ENCODE measurements around the gene SDR42E2. TPM values are rescaled to one million over a fixed set of nuclear protein-coding genes. Genes with fewer than 3 reads are reported as not detected.

Gene SDR42E2
- total and polyA plus RNA-seq, 2 of the 4 experiments (the other 2 are of a cell fraction): not detected

- no peak overlapping the region for H3K9ac ChIP-seq (ENCODE audit: low read depth, low read length)
- no peak for DNase-seq
- no peak overlapping the region for H3K56ac ChIP-seq (ENCODE audit: extremely low read depth, insufficient read depth, low read length)
- no peak for ATAC-seq (ENCODE audit: low read depth)
- H3K14ac ChIP-seq (replicated peaks; ENCODE audit: low read depth, low read length): no peak overlapping the region
- in situ Hi-C loops (cut with MboI; ENCODE audit: low sequenced_read_pairs): loop anchor here (5.0 kb wide), 3 partner anchors 35 to 185 kb away; partner anchors contain the start of gene VWA3A
- H4K8ac ChIP-seq (ENCODE audit: low read depth in 2 of 2, low read length in 2 of 2): no peak overlapping the region
- no peak overlapping the region for H2BK5ac ChIP-seq (ENCODE audit: low read depth, low read length, poor library complexity, severe bottlenecking)
- POLR2A ChIA-PET (ENCODE audit: unreplicated experiment): no interaction called here
- H4K91ac ChIP-seq (ENCODE audit: insufficient read depth, low read depth, low read length): no peak overlapping the region
- no peak overlapping the region for H3K18ac ChIP-seq (ENCODE audit: low read depth, low read length)
- H3K27ac ChIP-seq (ENCODE audit: insufficient read depth, low read length): no peak overlapping the region
- no peak overlapping the region for H3K23ac ChIP-seq (ENCODE audit: low read depth, low read length)
- no peak overlapping the region for H2AK5ac ChIP-seq (ENCODE audit: low read depth, low read length)
- no peaks in the 10 kb centered on the region for H4K20me1 ChIP-seq (ENCODE audit: insufficient read depth, low read length)
- no peak overlapping the region for H2BK20ac ChIP-seq (ENCODE audit: low read depth, low read length)
- dilution Hi-C loops (cut with HindIII; ENCODE audit: low sequenced_read_pairs, unreplicated experiment): no loop called here
- no peaks in the 10 kb centered on the region for H3K79me1 ChIP-seq (ENCODE audit: low read depth in 1 of 2, low read length in 2 of 2)
- intact Hi-C loops (cut with micrococcal nuclease): no loop called here
- H3K27me3 ChIP-seq (ENCODE audit: control insufficient read depth, insufficient read depth, low read length): peaks cover 25% of the 10 kb centered on the region
- no peak overlapping the region for H3K4ac ChIP-seq (ENCODE audit: low read depth, low read length)
- no peak overlapping the region for H3K4me3 ChIP-seq (ENCODE audit: insufficient read depth, low read depth, low read length)
- no peaks in the 10 kb centered on the region for H3K36me3 ChIP-seq (ENCODE audit: control insufficient read depth, insufficient read depth, low read length)
- H3K4me2 ChIP-seq (ENCODE audit: low read depth, low read length): no peak overlapping the region
- WGBS, 2 experiments (ENCODE audit: extremely low coverage in 2 of 2, insufficient read length in 1 of 2): no CpG with 5 or more reads among the region's 7 CpGs
- no peaks in the 10 kb centered on the region for H3K4me1 ChIP-seq (ENCODE audit: control insufficient read depth, insufficient read depth, low read length)
- H2AFZ ChIP-seq (replicated peaks; ENCODE audit: low read length, poor library complexity): no peak overlapping the region
- H2BK120ac ChIP-seq (ENCODE audit: low read depth, low read length): no peak overlapping the region
- no peak overlapping the region for H2BK15ac ChIP-seq (ENCODE audit: low read depth, low read length)
- no peak for TF ChIP-seq RFX5 (IDR thresholded peaks at IDR 0.05; ENCODE audit: low read depth, low read length)
- TF ChIP-seq RCOR1 (IDR thresholded peaks at IDR 0.05; ENCODE audit: insufficient replicate concordance, low read length): no peak
- no peak for TF ChIP-seq USF2 (IDR thresholded peaks at IDR 0.05; ENCODE audit: low read depth, low read length)
- TF ChIP-seq NFE2L2 (IDR thresholded peaks at IDR 0.05; ENCODE audit: low read depth, low read length): no peak
- no peak for TF ChIP-seq CEBPB (IDR thresholded peaks at IDR 0.05; ENCODE audit: low read depth, low read length)
- TF ChIP-seq SMC3 (IDR thresholded peaks at IDR 0.05; ENCODE audit: low read depth, low read length): no peak
- no peak for TF ChIP-seq BHLHE40 (IDR thresholded peaks at IDR 0.05; ENCODE audit: low read depth, low read length)
- TF ChIP-seq CHD1 (IDR thresholded peaks at IDR 0.05; ENCODE audit: low read depth, low read length): no peak
- no peak for TF ChIP-seq CTCF (conservative IDR thresholded peaks at IDR 0.05; ENCODE audit: low read depth, low read length)
- TF ChIP-seq POLR2A (IDR thresholded peaks at IDR 0.05; ENCODE audit: low read depth, low read length): no peak
- no peak for TF ChIP-seq ELK1 (IDR thresholded peaks at IDR 0.05; ENCODE audit: borderline replicate concordance, low read depth, low read length)
- no peak for TF ChIP-seq FOS (IDR thresholded peaks at IDR 0.05; ENCODE audit: low read depth, low read length)
- H3K9me1 ChIP-seq (ENCODE audit: insufficient read depth, low read length): no peaks in the 10 kb centered on the region
- CTCF ChIA-PET: no interaction called here
- no TSS peak for BruUV-seq (replicated peaks)
- H3K9me3 ChIP-seq (ENCODE audit: control insufficient read depth, insufficient read depth, low read length): no peaks in the 10 kb centered on the region
- H2AK9ac ChIP-seq (replicated peaks; ENCODE audit: low read depth, low read length, poor library complexity): no peak overlapping the region
- no peak overlapping the region for H4K5ac ChIP-seq (ENCODE audit: low read depth, low read length)
These were observed 19.5 kb downstream of the SDR42E2 start for GRCh38 chr16:22181843-22182242.

Measured in IMR-90 (cell line).